ENCODE data around the gene IFTAP.

- TF ChIP-seq EZH2 (IDR thresholded peaks at IDR 0.05; ENCODE audit: borderline replicate concordance, low read depth, low read length, severe bottlenecking): no peak
- no peak for TF ChIP-seq POLR2A (IDR thresholded peaks at IDR 0.05; ENCODE audit: low read depth, low read length)
- TF ChIP-seq, protein P1, sequence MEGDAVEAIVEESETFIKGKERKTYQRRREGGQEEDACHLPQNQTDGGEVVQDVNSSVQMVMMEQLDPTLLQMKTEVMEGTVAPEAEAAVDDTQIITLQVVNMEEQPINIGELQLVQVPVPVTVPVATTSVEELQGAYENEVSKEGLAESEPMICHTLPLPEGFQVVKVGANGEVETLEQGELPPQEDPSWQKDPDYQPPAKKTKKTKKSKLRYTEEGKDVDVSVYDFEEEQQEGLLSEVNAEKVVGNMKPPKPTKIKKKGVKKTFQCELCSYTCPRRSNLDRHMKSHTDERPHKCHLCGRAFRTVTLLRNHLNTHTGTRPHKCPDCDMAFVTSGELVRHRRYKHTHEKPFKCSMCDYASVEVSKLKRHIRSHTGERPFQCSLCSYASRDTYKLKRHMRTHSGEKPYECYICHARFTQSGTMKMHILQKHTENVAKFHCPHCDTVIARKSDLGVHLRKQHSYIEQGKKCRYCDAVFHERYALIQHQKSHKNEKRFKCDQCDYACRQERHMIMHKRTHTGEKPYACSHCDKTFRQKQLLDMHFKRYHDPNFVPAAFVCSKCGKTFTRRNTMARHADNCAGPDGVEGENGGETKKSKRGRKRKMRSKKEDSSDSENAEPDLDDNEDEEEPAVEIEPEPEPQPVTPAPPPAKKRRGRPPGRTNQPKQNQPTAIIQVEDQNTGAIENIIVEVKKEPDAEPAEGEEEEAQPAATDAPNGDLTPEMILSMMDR (IDR thresholded peaks at IDR 0.05; ENCODE audit: extremely low read depth in 1 of 2, insufficient read depth in 1 of 2, low read depth in 1 of 2, low read length in 2 of 2): no peak
Observed at GRCh38 chr11:36695111-36695510, 100.8 kb downstream of the IFTAP start.

All from endothelial cell of umbilical vein (primary cell).